Measurements from ENCODE around the gene CCR4.
"Not testable (repeated sequence)": the region's sequence is repeated elsewhere in the genome, so short reads cannot be mapped to it uniquely, and the experiment has no call there.

CCR4 gene

GRCh38 chr3:32952369-32953077 lies 1.1 kb downstream of the CCR4 start:
- no peak for DNase-seq

GRCh38 chr3:32954506-32954905 lies 3.1 kb downstream of the CCR4 start:
- no peak for DNase-seq

GRCh38 chr3:32956750-32957570 lies 5.5 kb downstream of the CCR4 start:
- DNase-seq, result no peak

GRCh38 chr3:32958509-32958908 lies 7.1 kb downstream of the CCR4 start:
- no peak for DNase-seq

GRCh38 chr3:32959371-32959770 lies 7.9 kb downstream of the CCR4 start:
- DNase-seq, result no peak

GRCh38 chr3:32960404-32961170 lies 9.1 kb downstream of the CCR4 start:
- DNase-seq, result no peak

GRCh38 chr3:32961189-32961715 lies 9.8 kb downstream of the CCR4 start:
- DNase-seq, result no peak

DNA sequence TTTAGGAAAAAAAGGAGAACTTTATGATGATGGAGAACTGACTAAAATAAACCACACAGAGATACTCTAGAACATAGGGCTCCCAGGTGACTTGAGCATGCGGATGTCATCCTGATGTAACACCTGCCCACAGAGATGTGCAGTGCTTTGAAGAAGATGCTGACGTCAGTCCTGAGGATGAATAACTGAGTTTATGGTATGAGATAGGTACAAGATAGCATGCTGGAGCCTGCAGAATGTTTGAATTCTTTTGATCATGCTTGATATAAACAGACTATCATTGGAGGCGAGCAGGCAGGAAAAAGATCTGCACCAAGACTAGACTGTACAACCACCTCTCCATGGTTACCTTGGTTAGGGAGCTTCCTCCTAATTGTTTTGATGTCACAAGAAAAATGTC lies 12.4 kb downstream of the CCR4 start:
- DNase-seq, result no peak

DNA sequence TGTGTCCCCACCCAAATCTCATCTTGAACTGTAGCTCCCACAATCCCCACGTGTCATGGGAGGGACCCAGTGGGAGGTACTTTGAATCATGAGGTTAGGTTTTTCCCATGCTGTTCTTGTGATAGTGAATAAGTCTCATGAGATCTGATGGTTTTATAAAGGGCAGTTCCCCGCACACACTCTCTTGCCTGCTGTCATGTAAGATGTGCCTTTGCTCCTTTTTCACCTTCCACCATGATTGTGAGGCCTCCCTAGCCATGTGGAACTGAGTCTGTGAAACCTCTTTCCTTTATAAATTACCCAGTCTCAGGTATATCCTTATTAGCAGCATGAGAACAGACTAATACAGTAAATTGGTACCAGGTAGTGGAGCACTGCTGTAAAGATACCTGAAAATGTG lies 13.3 kb downstream of the CCR4 start:
- not testable (repeated sequence) for DNase-seq

DNA sequence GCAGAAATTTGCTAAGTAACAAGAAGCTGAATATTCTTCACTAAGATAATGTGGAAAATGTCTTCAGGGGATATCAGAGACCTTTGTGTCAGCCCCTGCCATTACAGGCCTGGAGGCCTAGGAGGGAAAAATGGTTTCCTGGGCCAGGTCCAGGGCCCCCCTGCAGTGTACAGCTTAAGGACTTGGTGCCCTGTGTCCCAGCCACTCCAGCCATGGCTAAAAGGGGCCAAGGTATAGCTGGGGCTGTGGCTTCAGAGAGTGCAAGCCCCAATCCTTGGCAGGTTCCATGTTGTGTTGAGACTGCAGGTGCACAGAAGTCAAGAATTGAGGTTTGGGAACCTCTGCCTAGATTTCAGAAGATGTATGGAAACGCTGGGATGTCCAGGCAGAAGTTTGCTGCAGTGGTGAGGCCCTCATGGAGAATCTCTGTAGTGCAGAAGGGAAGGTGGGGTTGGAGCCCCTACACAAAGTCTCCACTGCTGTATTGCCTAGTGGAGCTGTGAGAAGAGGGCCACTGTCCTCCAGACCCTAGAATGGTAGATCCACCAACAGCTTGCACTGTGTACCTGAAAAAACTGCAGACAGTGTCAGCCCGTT lies 14.3 kb downstream of the CCR4 start:
- DNase-seq, result not testable (repeated sequence)

- not testable (repeated sequence) for DNase-seq
Observed at GRCh38 chr3:32966627-32967026, 15.2 kb downstream of the CCR4 start.

- DNase-seq, result no peak
Observed at GRCh38 chr3:32968166-32968919, 16.9 kb downstream of the CCR4 start.

GRCh38 chr3:32968920-32969389 lies 17.5 kb downstream of the CCR4 start:
- no peak for DNase-seq

DNA sequence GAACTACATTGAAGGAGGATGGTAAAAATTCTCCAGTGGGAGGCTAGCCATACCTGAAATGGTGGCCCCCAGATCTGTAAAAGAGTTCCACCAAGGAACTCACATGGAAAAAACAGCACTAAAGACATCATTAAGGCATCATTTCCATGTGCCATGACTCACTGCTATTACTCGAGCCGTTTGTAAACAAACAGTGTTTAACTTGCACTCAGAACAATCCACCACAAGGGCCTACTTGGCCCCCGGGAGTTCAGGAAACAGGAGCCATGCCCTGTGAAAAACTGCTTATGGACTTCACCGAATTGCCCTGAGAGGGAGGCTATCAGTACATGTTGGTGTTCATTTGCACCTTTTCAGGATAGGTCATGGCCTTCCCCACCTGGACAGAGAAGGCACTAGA lies 18.2 kb downstream of the CCR4 start:
- DNase-seq, result no peak

GRCh38 chr3:32971291-32971690 lies 19.8 kb downstream of the CCR4 start:
- DNase-seq, result not testable (repeated sequence)

- no peak for DNase-seq
Observed at GRCh38 chr3:32972482-32973146, 21.2 kb downstream of the CCR4 start.

DNA sequence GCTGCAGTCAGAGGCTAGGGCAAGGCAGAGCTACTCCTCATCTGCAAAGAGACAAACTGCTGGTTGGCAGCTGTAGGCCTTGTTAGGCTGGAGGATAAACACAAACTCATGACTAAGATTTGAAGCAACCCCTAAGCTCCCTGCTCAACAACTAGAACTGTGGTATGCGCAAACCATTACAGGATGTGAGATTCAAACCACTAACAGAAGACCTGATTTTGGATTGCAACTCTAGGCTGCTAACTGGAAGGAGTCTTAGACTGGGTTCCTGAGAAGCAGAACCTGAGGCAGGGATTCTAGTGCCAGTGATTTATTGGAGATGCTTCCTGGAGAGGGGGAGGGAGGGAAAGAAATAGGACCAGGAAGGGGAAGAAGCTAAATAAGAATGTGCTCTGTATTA lies 22.5 kb downstream of the CCR4 start:
- no peak for DNase-seq

- DNase-seq, result no peak
Observed at GRCh38 chr3:32975891-32976595, 24.6 kb downstream of the CCR4 start.

DNA sequence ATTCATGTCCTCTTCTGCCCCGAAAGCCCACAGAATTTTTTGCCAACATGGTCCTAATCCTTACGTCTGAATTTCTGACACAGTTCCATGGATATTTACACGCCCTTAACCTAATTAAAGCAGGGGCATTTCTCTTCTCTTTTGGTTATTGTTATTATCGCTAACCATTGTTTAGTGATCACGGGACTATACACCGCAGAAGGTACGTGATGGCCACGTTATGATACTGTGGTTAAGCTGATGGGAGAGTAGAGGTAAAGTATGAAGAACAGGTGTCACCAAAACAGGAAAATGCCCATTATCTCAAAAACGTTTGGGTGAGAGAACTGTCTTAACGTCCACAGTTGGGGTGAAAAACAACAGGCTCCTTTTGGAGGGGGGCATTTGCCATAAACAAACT lies 26.4 kb downstream of the CCR4 start:
- no peak for DNase-seq

DNA sequence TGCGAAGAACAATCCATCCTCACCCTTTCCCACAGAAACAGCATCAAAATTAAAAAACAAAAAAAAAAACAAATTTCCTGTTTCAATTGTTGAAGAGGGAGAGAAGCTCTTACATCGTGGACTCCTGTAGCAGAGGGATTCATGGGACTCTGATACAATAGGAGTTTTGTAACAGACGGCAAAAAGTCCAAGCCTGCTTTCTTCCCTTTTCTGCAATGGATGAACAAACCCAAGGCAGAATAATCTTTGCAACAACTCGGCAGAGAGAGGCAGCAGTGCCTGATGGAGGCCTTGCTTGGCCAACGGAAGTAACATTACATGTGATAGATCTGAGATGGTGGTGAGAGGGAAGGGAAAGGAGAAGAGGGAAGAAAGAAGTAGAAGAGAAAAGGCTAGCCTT lies 26.9 kb downstream of the CCR4 start:
- no peak for DNase-seq

GRCh38 chr3:32983124-32983523 lies 31.7 kb downstream of the CCR4 start:
- no peak for DNase-seq
